A549 treated with ZK216348 at 1 μM for 4 hours (cell line): ENCODE results near the gene CDH26. TPM values are rescaled to one million over a fixed set of nuclear protein-coding genes. Genes with fewer than 3 reads are reported as not detected.

ENCODE experiments used
- total RNA-seq: library from RNA; stranded (reverse); fragments of 200-300 nt; extraction: Qiagen RNA extraction; gene quantifications from 5 replicates; pipeline ENCODE4 v1.2.3, GENCODE V29; 2022; ENCODE audit warnings: low read depth

CDH26 gene
- total RNA-seq: 0.12 to 0.54 TPM (median 0.14 TPM) in 4 of 5 replicates, not detected in the other

DNA sequence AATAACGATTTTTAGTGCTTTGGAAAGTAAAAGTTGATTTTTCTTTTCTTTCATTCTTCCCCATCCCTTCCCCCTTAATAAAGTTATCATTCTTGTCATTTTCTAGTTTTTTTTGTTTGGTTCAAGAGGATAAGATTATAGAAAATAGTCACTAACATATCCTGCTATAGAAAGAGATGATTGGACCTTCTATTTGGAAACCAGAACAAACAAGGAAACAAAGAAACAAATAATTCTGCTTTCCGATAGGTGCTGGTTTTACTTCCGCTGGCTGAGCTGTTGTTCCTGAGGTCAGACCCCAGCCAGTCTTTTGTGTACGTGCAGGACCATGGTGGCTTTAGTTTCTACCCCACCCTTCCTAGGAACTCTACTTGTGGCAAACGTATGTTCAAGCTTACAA, at the start of gene CDH26:
Gene CDH26 (plus strand): TSS at position 301 of the 400 bp plus-strand sequence. CDS start 304 bp downstream, outside the sequence.

DNA sequence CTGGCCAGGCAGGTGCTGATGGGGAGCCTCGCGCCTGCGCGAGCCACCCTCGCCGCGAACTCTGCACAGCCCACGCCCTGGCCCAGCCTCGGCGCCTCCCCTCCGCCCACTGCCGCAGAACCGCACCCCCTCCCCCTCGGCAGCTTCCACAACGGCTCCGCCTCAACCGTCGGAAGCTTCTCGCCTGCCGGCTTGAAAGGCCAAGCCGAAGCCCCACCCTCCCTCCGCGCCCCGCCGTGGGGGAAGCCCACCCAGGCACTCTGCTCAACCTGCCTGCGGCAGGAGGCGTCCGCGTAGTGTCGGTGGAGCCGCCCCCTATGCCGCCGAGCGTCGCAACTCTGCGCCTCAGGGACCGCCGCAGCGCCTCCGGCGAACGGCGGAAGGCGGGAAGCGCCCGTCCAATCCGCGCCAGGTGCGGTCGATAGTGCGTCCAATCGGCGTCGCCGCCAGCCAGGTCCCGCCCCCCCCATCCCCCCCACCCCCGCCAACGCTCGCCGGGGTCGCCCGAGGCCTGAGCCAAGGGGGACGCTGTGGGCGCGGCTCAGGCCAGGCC, 24.9 kb upstream of the CDH26 start, which contains the start of gene SYCP2:
Gene SYCP2 (minus strand): TSS at position 342 of the 553 bp plus-strand sequence. CDS start 11,224 bp downstream, outside the sequence.

DNA sequence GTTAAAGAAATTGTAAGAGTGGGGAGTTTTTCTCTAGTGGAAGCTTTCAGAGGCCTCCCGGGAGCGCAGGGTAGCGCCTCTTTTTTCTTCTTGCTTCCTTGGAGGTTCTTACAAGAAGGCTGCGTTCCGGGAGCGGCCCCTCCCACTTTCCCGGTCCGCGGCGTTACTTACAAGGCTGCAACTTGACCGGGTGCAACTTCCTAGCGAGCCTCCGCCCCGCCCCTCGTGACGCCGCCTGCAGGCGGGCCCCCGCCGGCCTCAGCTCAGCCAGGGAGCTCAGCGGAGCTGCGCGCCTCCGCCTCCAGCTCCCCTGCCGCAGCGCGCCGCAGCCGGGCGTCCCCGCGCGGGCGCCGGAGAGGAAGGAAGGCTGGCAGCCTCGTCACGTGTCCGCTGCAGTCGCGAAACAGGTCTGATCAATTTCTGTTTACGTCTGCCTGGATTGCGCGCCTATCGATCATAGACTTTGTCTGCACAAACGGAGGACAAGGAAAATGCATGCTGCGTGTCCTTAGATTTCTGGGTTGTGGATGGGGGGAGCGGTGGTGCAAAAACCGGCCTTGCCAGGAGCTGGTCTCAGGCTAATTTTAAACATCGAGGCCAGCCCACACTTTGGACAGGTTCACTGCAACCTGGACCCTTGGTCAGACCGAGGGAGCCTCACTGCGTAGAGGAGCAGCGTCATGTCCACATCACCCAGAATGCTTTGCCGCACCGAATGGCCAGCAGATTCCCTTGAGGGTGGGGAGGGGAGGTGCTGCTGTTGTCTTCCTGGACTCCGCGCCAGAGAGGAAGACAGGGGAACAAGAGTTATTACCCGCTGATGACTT, 17.9 kb upstream of the CDH26 start, which contains the start of the genes FAM217B and PPP1R3D:
Gene FAM217B (plus strand): TSS at position 261 of the 827 bp plus-strand sequence. CDS start 3,555 bp downstream, outside the sequence.
Gene PPP1R3D (minus strand): TSS at position 177 of the 827 bp plus-strand sequence. CDS start 374 bp downstream, outside the sequence.

Other genes starting within 250 kb of the CDH26 start
- gene SYCP2, start 24.8 kb upstream of the CDH26 start, total RNA-seq: 0.17 to 0.46 TPM (median 0.38 TPM) in 5 replicates
- 1.1 to 3.0 TPM (median 2.6 TPM) in 5 replicates for gene PPP1R3D, start 18.1 kb upstream of the CDH26 start, total RNA-seq
- 5.4 to 8.5 TPM (median 6.4 TPM) in 5 replicates for gene FAM217B, start 18.0 kb upstream of the CDH26 start, total RNA-seq